Sigmoid colon (tissue), 7 donors: ENCODE results near the gene IFI44. TPM values are rescaled to one million over a fixed set of nuclear protein-coding genes. Genes with fewer than 3 reads are reported as not detected.

Source experiments
- DNase-seq: peaks from one replicate; pipeline ENCODE4 v3.0.0-alpha.2; 2019
- H3K27ac ChIP-seq, 4 donors: fragments of 200-600 bp; sonication (generic); one replicate each; pipeline ENCODE4 v1.5.1; 2016 to 2019; ENCODE audit warnings: mild to moderate bottlenecking in 1 of 4
- H3K27me3 ChIP-seq, 3 donors: fragments of 200-600 bp; sonication (generic); one replicate each; pipeline ENCODE4 v1.5.1; 2019; ENCODE audit warnings: mild to moderate bottlenecking in 1 of 3
- H3K36me3 ChIP-seq, 4 donors: fragments of 200-600 bp; sonication (generic); one replicate each; pipeline ENCODE4 v1.5.1; 2016 to 2019
- H3K4me1 ChIP-seq, 4 donors: fragments of 200-600 bp; sonication (generic); one replicate each; pipeline ENCODE4 v1.5.1; 2017 to 2019
- H3K4me3 ChIP-seq, 4 donors: fragments of 200-600 bp; sonication (generic); one replicate each; pipeline ENCODE4 v1.5.1; 2017 to 2019; ENCODE audit warnings: mild to moderate bottlenecking in 2 of 4, moderate library complexity in 1 of 4
- H3K9me3 ChIP-seq, 4 donors: fragments of 200-600 bp in 3 of 4; sonication (generic) in 3 of 4; one replicate each; pipeline versions ENCODE4 v1.5.1 to v1.6.1; 2013 to 2019
- CTCF ChIP-seq, 4 experiments: fragments of 450-650 bp in 3 of 4; fragments of 200-600 bp in 1 of 4; IDR thresholded peaks; one replicate each; pipeline ENCODE4 v1.5.1; 2016 to 2019; ENCODE audit warnings: antibody characterized with exemption in 4 of 4, mild to moderate bottlenecking in 3 of 4, moderate library complexity in 2 of 4
- EP300 ChIP-seq, 4 donors: sonication (generic); formaldehyde crosslinking; IDR thresholded peaks; one replicate each; pipeline ENCODE4 v1.6.1; 2017; ENCODE audit warnings: antibody characterized with exemption in 4 of 4
- POLR2A ChIP-seq, 2 donors: fragments of 450-650 bp; IDR thresholded peaks; one replicate each; pipeline ENCODE4 v1.6.1; 2016; ENCODE audit warnings: antibody characterized with exemption in 2 of 2, mild to moderate bottlenecking in 2 of 2, moderate library complexity in 2 of 2
- POLR2AphosphoS5 ChIP-seq, 4 donors: sonication (generic); formaldehyde crosslinking; IDR thresholded peaks; one replicate each; pipeline ENCODE4 v1.6.1; 2017; ENCODE audit warnings: antibody characterized with exemption in 4 of 4
- WGBS, 2 donors: extraction: QIAGEN DNeasy Blood & Tissue Kit; methylation state at CpG; one replicate each; pipeline ENCODE4 v1.1.7; 2013; 5-methylcytosine and 5-hydroxymethylcytosine counted together
- intact Hi-C: fragments of 100-400 bp; cut with DNase I; formaldehyde crosslinking; loops from one replicate; pipeline ENCODE4 v1.15.1; 2023
- polyA plus RNA-seq, 3 donors: library from polyadenylated mRNA; stranded (reverse); fragments of 200-250 nt; gene quantifications; one replicate each; pipeline ENCODE4 v1.2.3, GENCODE V29; 2013
- total RNA-seq, 4 donors: library from RNA; depleted of rRNA; stranded (reverse); fragments of >200 nt; gene quantifications; one replicate each; pipeline ENCODE4 v1.1.0, GENCODE V29; 2016
- donor health status: healthy with polysubstance abuse.
- donor health status: Bipolar disorder and iron deficiency.
- donor health status: healthy.

The IFI44 gene
- total and polyA plus RNA-seq, 7 donors = 3.9 to 29.5 (median 17.5) TPM

- 70 to 71% methylated on average over 4 of the region's 4 CpGs for WGBS, 2 donors
- no peak for DNase-seq
- peak overlapping the region; percentile 67 to 74 (median 68) for H3K27ac ChIP-seq
- peak overlapping the region in 3 of 4 donors; percentile 30 to 39 (median 38) for H3K4me3 ChIP-seq
- H3K9me3 ChIP-seq = no peaks in the 10 kb centered on the region
- H3K4me1 ChIP-seq = peaks cover 0 to 20% (median 18%) of the 10 kb centered on the region in 4 donors
- TF ChIP-seq POLR2AphosphoS5 (IDR thresholded peaks at IDR 0.05) = no peak
- no peak for TF ChIP-seq POLR2A (IDR thresholded peaks at IDR 0.05)
- no peak for TF ChIP-seq CTCF (IDR thresholded peaks at IDR 0.05)
- TF ChIP-seq EP300 (IDR thresholded peaks at IDR 0.05) = no peak
- no peaks in the 10 kb centered on the region for H3K27me3 ChIP-seq
- intact Hi-C loops = no loop called here
- no peaks in the 10 kb centered on the region for H3K36me3 ChIP-seq
Measured at GRCh38 chr1:78619446-78619802, 30.2 kb upstream of the IFI44 start.

- DNase-seq = no peak
- Histone ChIP-seq H3K27ac (peak within 1 kb of the TSS; percentile 67 to 74 (median 68)), H3K4me3 (peak within 1 kb of the TSS; percentile 3 to 39 (median 34)), H3K36me3 (no peaks in the 10 kb centered on the region), H3K27me3 (no peaks in the 10 kb centered on the region), H3K4me1 (peaks cover 0 to 20% (median 18%) of the 10 kb centered on the region in 4 donors), H3K9me3 (no peaks in the 10 kb centered on the region)
- intact Hi-C loops = no loop called here
- TF ChIP-seq CTCF (IDR thresholded peaks at IDR 0.05) (no peak), POLR2AphosphoS5 (IDR thresholded peaks at IDR 0.05) (peak in 2 of 4 donors; percentile 48 to 55), EP300 (IDR thresholded peaks at IDR 0.05) (no peak), POLR2A (IDR thresholded peaks at IDR 0.05) (no peak)
- WGBS, 2 donors = 20% methylated on average over 9 of the region's 9 CpGs
Measured at GRCh38 chr1:78619803-78620579, 29.6 kb upstream of the IFI44 start, which contains the start of gene IFI44L. TSS of gene IFI44L (plus strand) at chr1:78620448. CDS start at chr1:78627916, 7,468 bp downstream.

GRCh38 chr1:78620666-78621065 is 29.0 kb upstream of the IFI44 start:
- Histone ChIP-seq H3K9me3 (no peaks in the 10 kb centered on the region), H3K27ac (peak overlapping the region; percentile 67 to 74 (median 68)), H3K4me3 (peak overlapping the region; percentile 3 to 39 (median 34)), H3K36me3 (no peaks in the 10 kb centered on the region), H3K27me3 (no peaks in the 10 kb centered on the region), H3K4me1 (peaks cover 0 to 20% (median 18%) of the 10 kb centered on the region in 4 donors)
- no peak for DNase-seq
- no peak for TF ChIP-seq CTCF (IDR thresholded peaks at IDR 0.05)
- no peak for TF ChIP-seq POLR2A (IDR thresholded peaks at IDR 0.05)
- no peak for TF ChIP-seq POLR2AphosphoS5 (IDR thresholded peaks at IDR 0.05)
- TF ChIP-seq EP300 (IDR thresholded peaks at IDR 0.05) = no peak
- intact Hi-C loops = no loop called here
- WGBS, 2 donors = 11 to 20% methylated on average over 1 of the region's 1 CpG

GRCh38 chr1:78622548-78622947 is 27.1 kb upstream of the IFI44 start:
- TF ChIP-seq POLR2A (IDR thresholded peaks at IDR 0.05) (no peak), CTCF (IDR thresholded peaks at IDR 0.05) (no peak), POLR2AphosphoS5 (IDR thresholded peaks at IDR 0.05) (no peak)
- Histone ChIP-seq H3K36me3 (no peaks in the 10 kb centered on the region), H3K4me1 (peaks cover 0 to 20% (median 18%) of the 10 kb centered on the region in 4 donors), H3K9me3 (no peaks in the 10 kb centered on the region), H3K27ac (peak overlapping the region in 1 of 4 donors; percentile 9), H3K4me3 (no peak overlapping the region), H3K27me3 (no peaks in the 10 kb centered on the region)
- intact Hi-C loops = no loop called here
- WGBS, 2 donors = 76 to 88% methylated on average over 4 of the region's 4 CpGs
- no peak for DNase-seq
